KBM-7 (cell line): ENCODE measurements around the gene PLCB1.

Source experiments
- DNase-seq: peaks from one replicate; pipeline ENCODE4 v3.0.0-alpha.2; 2015
- in situ Hi-C: fragments of 300-500 bp; cut with MboI; formaldehyde crosslinking; loops from 2 replicates; pipeline ENCODE4 v1.14.3; 2020; ENCODE audit warnings: low sequenced_read_pairs, low pct_unique_long_range_greater_than_20kb, mixed read lengths

The PLCB1 gene

GRCh38 chr20:8194721-8195120 is 62.7 kb downstream of the PLCB1 start:
- no peak for DNase-seq

GRCh38 chr20:8196096-8196495 is 64.0 kb downstream of the PLCB1 start:
- DNase-seq: no peak
- in situ Hi-C loops: no loop called here

More at GRCh38 chr20:8194721-8195120, 62.7 kb downstream of the PLCB1 start:
- in situ Hi-C loops: no loop called here

- DNase-seq: no peak
- in situ Hi-C loops: no loop called here
These were observed 68.2 kb downstream of the PLCB1 start for GRCh38 chr20:8200220-8200619.

GRCh38 chr20:8203366-8203765 is 71.3 kb downstream of the PLCB1 start:
- in situ Hi-C loops: no loop called here

GRCh38 chr20:8205996-8206395 is 73.9 kb downstream of the PLCB1 start:
- in situ Hi-C loops: no loop called here
- no peak for DNase-seq

More at GRCh38 chr20:8203366-8203765, 71.3 kb downstream of the PLCB1 start:
- DNase-seq: no peak

GRCh38 chr20:8208226-8208625 is 76.2 kb downstream of the PLCB1 start:
- DNase-seq: no peak
- in situ Hi-C loops: no loop called here

- DNase-seq: no peak
- in situ Hi-C loops: no loop called here
These were observed 77.0 kb downstream of the PLCB1 start for GRCh38 chr20:8209061-8209460.

- DNase-seq: no peak
- in situ Hi-C loops: no loop called here
These were observed 78.7 kb downstream of the PLCB1 start for GRCh38 chr20:8210749-8211148.

- no peak for DNase-seq
These were observed 80.2 kb downstream of the PLCB1 start for GRCh38 chr20:8212286-8212685.

GRCh38 chr20:8213270-8213669 is 81.2 kb downstream of the PLCB1 start:
- in situ Hi-C loops: no loop called here
- DNase-seq: no peak

More at GRCh38 chr20:8212286-8212685, 80.2 kb downstream of the PLCB1 start:
- in situ Hi-C loops: no loop called here

- in situ Hi-C loops: no loop called here
- DNase-seq: no peak
These were observed 81.9 kb downstream of the PLCB1 start for GRCh38 chr20:8213831-8214587.

- in situ Hi-C loops: no loop called here
These were observed 83.3 kb downstream of the PLCB1 start for GRCh38 chr20:8215361-8215781.

GRCh38 chr20:8216375-8217200 is 84.5 kb downstream of the PLCB1 start:
- DNase-seq: no peak
- in situ Hi-C loops: no loop called here

More at GRCh38 chr20:8215361-8215781, 83.3 kb downstream of the PLCB1 start:
- no peak for DNase-seq

- in situ Hi-C loops: no loop called here
- no peak for DNase-seq
These were observed 86.8 kb downstream of the PLCB1 start for GRCh38 chr20:8218861-8219260.

- no peak for DNase-seq
- in situ Hi-C loops: no loop called here
These were observed 87.3 kb downstream of the PLCB1 start for GRCh38 chr20:8219403-8219802.

GRCh38 chr20:8220716-8221115 is 88.7 kb downstream of the PLCB1 start:
- no peak for DNase-seq
- in situ Hi-C loops: no loop called here

GRCh38 chr20:8221887-8222419 is 89.9 kb downstream of the PLCB1 start:
- no peak for DNase-seq
- in situ Hi-C loops: no loop called here

- in situ Hi-C loops: no loop called here
- DNase-seq: no peak
These were observed 91.2 kb downstream of the PLCB1 start for GRCh38 chr20:8223091-8223870.

- in situ Hi-C loops: no loop called here
- DNase-seq: no peak
These were observed 93.6 kb downstream of the PLCB1 start for GRCh38 chr20:8225658-8226057.
